Panc1 (cell line): ENCODE data around the gene WIPF1. TPM values are rescaled to one million over a fixed set of nuclear protein-coding genes. Genes with fewer than 3 reads are reported as not detected.

Experiments used
- ATAC-seq: fragments of 200-7000 bp; cut with Tn5 transposase; 2 replicates; pipeline ENCODE4 v1.9.1; 2020; ENCODE audit warnings: mild to moderate bottlenecking, moderate library complexity
- BruUV-seq: library from RNA; stranded (reverse); fragments of 400-500 nt; replicated peaks from 2 replicates; lab custom pipeline; 2021; lab: Mats Ljungman, UMichigan
- CTCF ChIA-PET: fragments of 300-600 bp; sonication (Branson Sonifier 250); formaldehyde crosslinking; loops from one replicate; lab custom pipeline; 2022; ENCODE audit warnings: antibody characterized with exemption; lab: Charles Lee
- POLR2A ChIA-PET: fragments of 300-600 bp; sonication (Branson Sonifier 250); formaldehyde crosslinking; loops from one replicate; lab custom pipeline; 2022; ENCODE audit warnings: antibody characterized with exemption; lab: Charles Lee
- DNase-seq: peaks from one replicate; pipeline ENCODE4 v3.0.0-alpha.2; 2010; ENCODE audit warnings: low read depth, low spot score
- H3K27ac ChIP-seq: 2 replicates; pipeline ENCODE4 v1.5.1; 2011; ENCODE audit warnings: mild to moderate bottlenecking, low read length, inconsistent platforms
- H3K27me3 ChIP-seq: fragments of 200-500 bp; sonication (Bioruptor generic); 2 replicates; pipeline ENCODE4 v1.6.0; 2014; ENCODE audit warnings: low read length, inconsistent platforms; ENCODE audit not compliant: control insufficient read depth, insufficient read depth
- H3K36me3 ChIP-seq: fragments of 200-500 bp; sonication (Bioruptor generic); 2 replicates; pipeline ENCODE4 v1.5.1; 2014; ENCODE audit warnings: inconsistent platforms, mild to moderate bottlenecking, low read length, moderate library complexity; ENCODE audit not compliant: control insufficient read depth, insufficient read depth
- H3K4me1 ChIP-seq: 2 replicates; pipeline ENCODE4 v1.5.1; 2011; ENCODE audit warnings: inconsistent platforms, mild to moderate bottlenecking, low read length, moderate library complexity; ENCODE audit not compliant: control insufficient read depth, insufficient read depth
- H3K4me3 ChIP-seq, 2 experiments: 2 replicates each; pipeline ENCODE4 v1.5.1; 2011 to 2012; ENCODE audit warnings: low read depth in 2 of 2, low read length in 2 of 2, mild to moderate bottlenecking in 2 of 2, inconsistent platforms in 1 of 2, moderate library complexity in 1 of 2
- H3K9me3 ChIP-seq: fragments of 200-500 bp; sonication (Bioruptor generic); 2 replicates; pipeline ENCODE4 v1.5.1; 2014; ENCODE audit warnings: low read depth, mild to moderate bottlenecking, inconsistent platforms, low read length, moderate library complexity; ENCODE audit not compliant: control insufficient read depth, insufficient read depth
- CTCF ChIP-seq: fragments of 450-650 bp; IDR thresholded peaks from 2 replicates; pipeline ENCODE4 v1.5.1; 2017; ENCODE audit warnings: mild to moderate bottlenecking
- POLR2AphosphoS5 ChIP-seq: IDR thresholded peaks from 2 replicates; pipeline ENCODE4 v1.6.1; 2012; ENCODE audit warnings: mild to moderate bottlenecking, low read depth, low read length, moderate library complexity
- SIN3A ChIP-seq: IDR thresholded peaks from 2 replicates; pipeline ENCODE4 v1.6.1; 2012; ENCODE audit warnings: low read depth, mild to moderate bottlenecking, low read length, moderate library complexity, borderline replicate concordance; ENCODE audit not compliant: insufficient read depth
- TCF7L2 ChIP-seq: IDR thresholded peaks from 2 replicates; pipeline ENCODE4 v1.6.1; 2011; ENCODE audit warnings: mild to moderate bottlenecking, low read depth, low read length, inconsistent platforms
- in situ Hi-C: cut with HindIII; loops from 2 replicates; pipeline ENCODE4 v1.10.0; 2016; ENCODE audit warnings: low sequenced_read_pairs, low pct_unique_long_range_greater_than_20kb
- intact Hi-C: fragments of 100-400 bp; cut with micrococcal nuclease; formaldehyde crosslinking; loops from one replicate; pipeline ENCODE4 v1.10.0; 2022; ENCODE audit not compliant: unreplicated experiment
- total RNA-seq: library from RNA; stranded (reverse); gene quantifications from one replicate; pipeline ENCODE4 v1.2.1, GENCODE V29; 2021; ENCODE audit not compliant: unreplicated experiment
- TF ChIP-seq, protein P1 (sequence below), 2 experiments: IDR thresholded peaks; 2 replicates each; pipeline ENCODE4 v1.6.1; 2011 to 2012; ENCODE audit warnings: low read depth in 2 of 2, control low read depth in 1 of 2, low read length in 1 of 2, mild to moderate bottlenecking in 1 of 2, moderate library complexity in 1 of 2; ENCODE audit not compliant: insufficient read depth in 1 of 2

Gene WIPF1
- total RNA-seq, 1 experiment from 2014 or later: 8.3 TPM

DNA sequence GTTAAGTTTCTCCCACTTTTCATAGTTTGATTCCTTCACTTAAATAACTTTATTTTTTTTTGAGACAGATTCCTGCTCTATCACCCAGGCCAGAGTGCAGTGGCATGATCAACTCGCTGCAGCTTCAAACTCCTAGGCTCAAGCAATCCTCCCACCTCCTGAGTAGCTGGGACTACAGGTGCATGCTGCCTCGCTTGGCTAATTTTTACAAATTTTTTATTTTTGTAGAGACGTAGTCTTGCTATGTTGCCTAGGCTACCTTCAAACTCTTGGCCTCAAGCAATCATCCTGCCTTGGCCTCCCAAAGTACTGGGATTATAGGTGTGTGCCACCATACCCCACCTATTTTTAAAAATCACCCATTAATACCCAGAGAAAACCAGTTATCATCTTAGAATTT is 14.2 kb upstream of the WIPF1 start:
- ChIA-PET POLR2A (no interaction called here), CTCF (no interaction called here)
- H3K4me3 ChIP-seq: no peak overlapping the region
- H3K4me1 ChIP-seq: peaks cover 5% of the 10 kb centered on the region; the same call in 1 of the 2 replicates
- no TSS peak for BruUV-seq
- no peak for DNase-seq
- TF ChIP-seq TCF7L2 (no peak), POLR2AphosphoS5 (no peak)
- no peaks in the 10 kb centered on the region for H3K9me3 ChIP-seq
- no peaks in the 10 kb centered on the region for H3K27me3 ChIP-seq
- no peak overlapping the region for H3K27ac ChIP-seq
- no peak for ATAC-seq
- in situ Hi-C loops: no loop called here
- intact Hi-C loops: no loop called here
- no peaks in the 10 kb centered on the region for H3K36me3 ChIP-seq

- intact Hi-C loops: no loop called here
- DNase-seq (no peak), ATAC-seq (no peak)
- in situ Hi-C loops: no loop called here
- Histone ChIP-seq H3K4me1 (peaks cover 5% of the 10 kb centered on the region; the same call in 1 of the 2 replicates), H3K27ac (no peak overlapping the region), H3K36me3 (no peaks in the 10 kb centered on the region), H3K27me3 (no peaks in the 10 kb centered on the region), H3K4me3 (no peak overlapping the region), H3K9me3 (no peaks in the 10 kb centered on the region)
- ChIA-PET CTCF (no interaction called here), POLR2A (no interaction called here)
- TF ChIP-seq, protein P1, sequence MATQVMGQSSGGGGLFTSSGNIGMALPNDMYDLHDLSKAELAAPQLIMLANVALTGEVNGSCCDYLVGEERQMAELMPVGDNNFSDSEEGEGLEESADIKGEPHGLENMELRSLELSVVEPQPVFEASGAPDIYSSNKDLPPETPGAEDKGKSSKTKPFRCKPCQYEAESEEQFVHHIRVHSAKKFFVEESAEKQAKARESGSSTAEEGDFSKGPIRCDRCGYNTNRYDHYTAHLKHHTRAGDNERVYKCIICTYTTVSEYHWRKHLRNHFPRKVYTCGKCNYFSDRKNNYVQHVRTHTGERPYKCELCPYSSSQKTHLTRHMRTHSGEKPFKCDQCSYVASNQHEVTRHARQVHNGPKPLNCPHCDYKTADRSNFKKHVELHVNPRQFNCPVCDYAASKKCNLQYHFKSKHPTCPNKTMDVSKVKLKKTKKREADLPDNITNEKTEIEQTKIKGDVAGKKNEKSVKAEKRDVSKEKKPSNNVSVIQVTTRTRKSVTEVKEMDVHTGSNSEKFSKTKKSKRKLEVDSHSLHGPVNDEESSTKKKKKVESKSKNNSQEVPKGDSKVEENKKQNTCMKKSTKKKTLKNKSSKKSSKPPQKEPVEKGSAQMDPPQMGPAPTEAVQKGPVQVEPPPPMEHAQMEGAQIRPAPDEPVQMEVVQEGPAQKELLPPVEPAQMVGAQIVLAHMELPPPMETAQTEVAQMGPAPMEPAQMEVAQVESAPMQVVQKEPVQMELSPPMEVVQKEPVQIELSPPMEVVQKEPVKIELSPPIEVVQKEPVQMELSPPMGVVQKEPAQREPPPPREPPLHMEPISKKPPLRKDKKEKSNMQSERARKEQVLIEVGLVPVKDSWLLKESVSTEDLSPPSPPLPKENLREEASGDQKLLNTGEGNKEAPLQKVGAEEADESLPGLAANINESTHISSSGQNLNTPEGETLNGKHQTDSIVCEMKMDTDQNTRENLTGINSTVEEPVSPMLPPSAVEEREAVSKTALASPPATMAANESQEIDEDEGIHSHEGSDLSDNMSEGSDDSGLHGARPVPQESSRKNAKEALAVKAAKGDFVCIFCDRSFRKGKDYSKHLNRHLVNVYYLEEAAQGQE (IDR thresholded peaks at IDR 0.05; ENCODE audit: insufficient read depth in 1 of 2, low read depth in 2 of 2, low read length in 1 of 2): no peak
- TF ChIP-seq SIN3A: no peak
- no peak for TF ChIP-seq CTCF
- no TSS peak for BruUV-seq
Observed at GRCh38 chr2:174611006-174611405, 13.4 kb upstream of the WIPF1 start.

- BruUV-seq: no TSS peak
- TF ChIP-seq, protein P1 (IDR thresholded peaks at IDR 0.05; ENCODE audit: insufficient read depth in 1 of 2, low read depth in 2 of 2, low read length in 1 of 2): no peak
- no peak for TF ChIP-seq TCF7L2
- no peak for TF ChIP-seq POLR2AphosphoS5
- TF ChIP-seq CTCF: no peak
- no peak for TF ChIP-seq SIN3A
- intact Hi-C loops (no loop called here), in situ Hi-C loops (no loop called here)
- peaks cover 5% of the 10 kb centered on the region; the same call in 1 of the 2 replicates for H3K4me1 ChIP-seq
- no peak overlapping the region for H3K27ac ChIP-seq
- H3K36me3 ChIP-seq: no peaks in the 10 kb centered on the region
- H3K9me3 ChIP-seq: no peaks in the 10 kb centered on the region
- no peak overlapping the region for H3K4me3 ChIP-seq
- CTCF ChIA-PET: no interaction called here
- H3K27me3 ChIP-seq: no peaks in the 10 kb centered on the region
- ATAC-seq (no peak), DNase-seq (no peak)
- POLR2A ChIA-PET: no interaction called here
Observed at GRCh38 chr2:174610243-174610995, 12.8 kb upstream of the WIPF1 start.
